DOHH2 (cell line): Measurements from ENCODE around the gene TRIM38.

Experiments used
- CTCF ChIP-seq: fragments of 200-600 bp; sonication (generic); IDR thresholded peaks from one replicate; pipeline ENCODE4 v1.5.1; 2014; ENCODE audit warnings: antibody characterized with exemption, mild to moderate bottlenecking, low read depth, low read length; ENCODE audit not compliant: poor library complexity, severe bottlenecking
- EZH2phosphoT487 ChIP-seq: fragments of 200-600 bp; sonication (generic); IDR thresholded peaks from 2 replicates; pipeline ENCODE4 v1.6.1; 2017; ENCODE audit warnings: borderline replicate concordance, mild to moderate bottlenecking, antibody characterized with exemption, low read length, moderate library complexity, mixed read lengths

- TF ChIP-seq CTCF = no peak
- no peak for TF ChIP-seq EZH2phosphoT487
Measured at GRCh38 chr6:25991785-25992412, 29.3 kb downstream of the TRIM38 start.
